A549 (cell line): ENCODE measurements around the gene FCRL1. TPM values are rescaled to one million over a fixed set of nuclear protein-coding genes. Genes with fewer than 3 reads are reported as not detected.

Experiments
- ATAC-seq, 2 experiments: fragments of 200-7000 bp in 1 of 2; fragments of >200 bp in 1 of 2; cut with Nextera tagmentation in 1 of 2; cut with Tn5 transposase in 1 of 2; 3 replicates each; pipeline versions ENCODE4 v1.8.0 to v1.9.1; 2018 to 2020; ENCODE audit warnings: mild to moderate bottlenecking in 1 of 2, moderate library complexity in 1 of 2
- CTCF ChIA-PET: fragments of 300-600 bp; sonication (Branson Sonifier 250); formaldehyde crosslinking; extraction: SDS; loops from one replicate; lab custom pipeline; 2021; ENCODE audit warnings: antibody characterized with exemption, inconsistent platforms; lab: Yijun Ruan, JAX
- POLR2A ChIA-PET: fragments of 350-600 bp; formaldehyde crosslinking; extraction: SDS; loops from one replicate; lab custom pipeline; 2021; ENCODE audit warnings: antibody characterized with exemption, inconsistent platforms; lab: Yijun Ruan, JAX
- DNase-seq, 2 experiments: peaks; one replicate each; pipeline versions ENCODE4 v3.0.0 to v3.0.0-alpha.2; 2011 to 2016; ENCODE audit warnings: low read depth in 1 of 2, low spot score in 1 of 2
- FAIRE-seq: peaks from 2 replicates; lab custom pipeline; 2011; peaks lifted over from hg19 to GRCh38; lab: Jason Lieb, UNC
- H3K27ac ChIP-seq, 2 experiments: fragments of >200 bp; sonication (Bioruptor Twin); formaldehyde crosslinking; 3 replicates each; pipeline ENCODE4 v1.5.1; 2016 to 2017
- H3K4me1 ChIP-seq: fragments of >200 bp; sonication (Bioruptor Twin); formaldehyde crosslinking; 3 replicates; pipeline ENCODE4 v1.6.1; 2016
- H3K4me2 ChIP-seq: fragments of >200 bp; sonication (Bioruptor Twin); formaldehyde crosslinking; 3 replicates; pipeline ENCODE4 v1.6.1; 2016
- H3K4me3 ChIP-seq: fragments of >200 bp; sonication (Bioruptor Twin); formaldehyde crosslinking; 3 replicates; pipeline ENCODE4 v1.5.1; 2016
- H3K9me3 ChIP-seq: fragments of >200 bp; sonication (Bioruptor Twin); formaldehyde crosslinking; 3 replicates; pipeline ENCODE4 v1.6.1; 2016
- CBX8 ChIP-seq: fragments of 200-600 bp; sonication (generic); IDR thresholded peaks from 2 replicates; pipeline ENCODE4 v1.6.1; 2016
- CHD4 ChIP-seq: fragments of 200-600 bp; sonication (generic); IDR thresholded peaks from 2 replicates; pipeline ENCODE4 v1.6.1; 2016; ENCODE audit warnings: antibody characterized with exemption, mild to moderate bottlenecking, borderline replicate concordance
- EHF ChIP-seq: fragments of 250-450 bp; sonication (Bioruptor Pico); IDR thresholded peaks from 2 replicates; pipeline ENCODE4 v1.5.0; 2020; ENCODE audit warnings: mild to moderate bottlenecking
- EHMT2 ChIP-seq: fragments of 200-600 bp; sonication (generic); IDR thresholded peaks from 2 replicates; pipeline ENCODE4 v1.6.1; 2016; ENCODE audit warnings: antibody characterized with exemption, low read depth, mild to moderate bottlenecking, moderate library complexity
- HOXA7 ChIP-seq: fragments of 250-450 bp; sonication (Bioruptor Pico); IDR thresholded peaks from 2 replicates; pipeline ENCODE4 v1.5.0; 2020; ENCODE audit warnings: mild to moderate bottlenecking, moderate library complexity
- HOXB5 ChIP-seq: fragments of 250-450 bp; sonication (Bioruptor Pico); IDR thresholded peaks from 2 replicates; pipeline ENCODE4 v1.5.0; 2020; ENCODE audit warnings: mild to moderate bottlenecking, moderate library complexity
- JUN ChIP-seq, 2 experiments: fragments of >200 bp; sonication (Bioruptor Twin); formaldehyde crosslinking; IDR thresholded peaks; 2 replicates in 1 of 2; 3 replicates in 1 of 2; pipeline ENCODE4 v1.6.1; 2016 to 2017
- KDM1A ChIP-seq: fragments of 200-600 bp; sonication (generic); IDR thresholded peaks from 2 replicates; pipeline ENCODE4 v1.6.1; 2016; ENCODE audit warnings: low read depth, mild to moderate bottlenecking
- NPAS2 ChIP-seq: fragments of 250-450 bp; sonication (Bioruptor Pico); IDR thresholded peaks from 2 replicates; pipeline ENCODE4 v1.8.0; 2022; ENCODE audit warnings: mild to moderate bottlenecking, moderate library complexity, borderline replicate concordance
- RAD21 ChIP-seq, 2 experiments: fragments of >200 bp in 1 of 2; sonication (Bioruptor Twin) in 1 of 2; formaldehyde crosslinking in 1 of 2; IDR thresholded peaks in 1 of 2; conservative IDR thresholded peaks in 1 of 2; 2 replicates in 1 of 2; 3 replicates in 1 of 2; pipeline ENCODE4 v1.6.1; 2012 to 2018; ENCODE audit warnings: inconsistent platforms in 1 of 2
- RARB ChIP-seq: fragments of 250-450 bp; sonication (Bioruptor Pico); IDR thresholded peaks from 2 replicates; pipeline ENCODE4 v1.8.0; 2021; ENCODE audit warnings: mild to moderate bottlenecking, moderate library complexity
- RCOR1 ChIP-seq: fragments of 150-350 bp; IDR thresholded peaks from 2 replicates; pipeline ENCODE4 v1.6.1; 2014; ENCODE audit warnings: antibody characterized with exemption, low read length, low read depth
- RFX5 ChIP-seq: fragments of 450-650 bp; IDR thresholded peaks from 2 replicates; pipeline ENCODE4 v1.7.1; 2014; ENCODE audit warnings: antibody characterized with exemption, mild to moderate bottlenecking, moderate library complexity
- RNF2 ChIP-seq: fragments of 200-600 bp; sonication (generic); IDR thresholded peaks from 2 replicates; pipeline ENCODE4 v1.6.1; 2016; ENCODE audit warnings: low read depth, mild to moderate bottlenecking, antibody characterized with exemption, moderate library complexity, borderline replicate concordance
- TFCP2L1 ChIP-seq: fragments of 250-450 bp; sonication (Bioruptor Pico); IDR thresholded peaks from 2 replicates; pipeline ENCODE4 v1.5.0; 2021; ENCODE audit warnings: mild to moderate bottlenecking
- ZNF302 ChIP-seq: fragments of 250-450 bp; sonication (Bioruptor Pico); IDR thresholded peaks from 2 replicates; pipeline ENCODE4 v1.9.0; 2021; ENCODE audit warnings: inconsistent platforms, mild to moderate bottlenecking, moderate library complexity
- WGBS: methylation state at CpG from one replicate; pipeline ENCODE4 v1.1.6; 2017; ENCODE audit errors: missing lambda C conversion rate; 5-methylcytosine and 5-hydroxymethylcytosine counted together
- polyA plus RNA-seq, 4 experiments: library from polyadenylated mRNA; depleted of rRNA in 3 of 4; stranded (reverse); fragments of >200 nt; fragmentation: RNase III in 1 of 4; extraction: RNeasy Plus Mini Kit Qiagen cat#74134 plus additional on column Dnase treatment in 1 of 4; gene quantifications; 2 replicates in 3 of 4; 3 replicates in 1 of 4; pipeline ENCODE4 v1.2.3, GENCODE V29; 2011 to 2017
- TF ChIP-seq, protein P1 (sequence below): fragments of 150-350 bp; IDR thresholded peaks from 2 replicates; pipeline ENCODE4 v1.6.1; 2014; ENCODE audit warnings: low read depth, mild to moderate bottlenecking, low read length
- TF ChIP-seq, protein P2 (sequence below): IDR thresholded peaks from 2 replicates; pipeline ENCODE4 v1.6.1; 2012; ENCODE audit warnings: low read depth, borderline replicate concordance
- TF ChIP-seq, protein P3 (sequence below): fragments of 250-450 bp; sonication (Bioruptor Pico); IDR thresholded peaks from 2 replicates; pipeline ENCODE4 v1.5.0; 2020; ENCODE audit warnings: low read depth, mild to moderate bottlenecking, moderate library complexity
- TF ChIP-seq, protein P4 (sequence below): fragments of >200 bp; sonication (Bioruptor Twin); formaldehyde crosslinking; IDR thresholded peaks from 3 replicates; pipeline ENCODE4 v1.5.1; 2016

The FCRL1 gene
- polyA plus RNA-seq, 2 of the 4 experiments (the other 2 are of a cell fraction), result not detected

DNA sequence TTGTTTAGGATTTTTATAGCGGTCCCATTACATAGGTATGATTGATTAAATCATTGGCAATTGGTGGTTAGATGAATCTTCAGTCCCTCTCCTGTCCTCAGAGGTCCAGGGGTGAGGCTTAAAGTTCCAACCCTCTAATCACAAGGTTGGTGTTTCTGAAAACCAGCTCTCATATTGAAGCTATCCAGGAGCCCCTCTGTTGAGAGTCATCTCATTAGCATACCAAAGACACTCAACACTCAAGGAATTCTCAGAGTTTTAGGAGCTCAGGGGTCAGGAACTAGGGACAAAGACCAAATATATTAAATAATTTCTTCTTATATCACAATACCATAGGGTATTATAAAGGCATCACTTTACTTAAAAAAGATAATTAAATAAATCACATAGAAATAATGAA, 66.3 kb downstream of the FCRL1 start:
- TF ChIP-seq KDM1A, result no peak
- TF ChIP-seq EHF (CRISPR knock-in tag), result no peak
- no peak for TF ChIP-seq HOXB5 (CRISPR knock-in tag)
- TF ChIP-seq, all 56 proteins: peak for 0
- FAIRE-seq (no peak), DNase-seq (no peak), ATAC-seq (no peak)
- ChIA-PET CTCF (no interaction called here), POLR2A (no interaction called here)
- H3K4me1 ChIP-seq, result no peaks in the 10 kb centered on the region
- WGBS, result 6% methylated on average over 1 of the region's 1 CpG
- no peak overlapping the region for H3K27ac ChIP-seq
- no peak overlapping the region for H3K4me2 ChIP-seq
- no peaks in the 10 kb centered on the region for H3K9me3 ChIP-seq
- no peak overlapping the region for H3K4me3 ChIP-seq

DNA sequence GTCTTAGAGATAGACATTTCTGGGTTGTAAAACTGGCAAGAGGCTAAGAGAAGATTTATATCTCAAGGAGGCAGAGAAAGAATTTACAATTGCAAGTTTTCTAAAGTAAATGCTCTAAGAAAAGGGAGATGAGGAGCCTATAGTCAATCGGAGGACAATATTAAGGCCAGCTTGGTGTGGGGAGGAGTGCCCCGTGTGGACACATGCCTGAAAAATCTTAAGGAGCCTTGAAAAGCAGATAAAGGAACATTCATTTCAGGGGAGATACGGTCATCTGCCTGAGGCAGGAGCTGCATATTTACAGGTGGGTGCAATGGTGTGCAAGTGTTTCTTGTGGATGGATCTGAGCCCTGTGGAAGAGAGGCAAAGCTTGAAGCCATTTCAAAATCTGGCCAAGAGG, 68.6 kb downstream of the FCRL1 start:
- 4% methylated on average over 3 of the region's 3 CpGs for WGBS
- POLR2A ChIA-PET, result no interaction called here
- H3K27ac ChIP-seq, result no peak overlapping the region
- FAIRE-seq (no peak), ATAC-seq (no peak), DNase-seq (no peak)
- H3K4me1 ChIP-seq, result no peaks in the 10 kb centered on the region
- no peaks in the 10 kb centered on the region for H3K9me3 ChIP-seq
- no peak overlapping the region for H3K4me2 ChIP-seq
- TF ChIP-seq, protein P1, sequence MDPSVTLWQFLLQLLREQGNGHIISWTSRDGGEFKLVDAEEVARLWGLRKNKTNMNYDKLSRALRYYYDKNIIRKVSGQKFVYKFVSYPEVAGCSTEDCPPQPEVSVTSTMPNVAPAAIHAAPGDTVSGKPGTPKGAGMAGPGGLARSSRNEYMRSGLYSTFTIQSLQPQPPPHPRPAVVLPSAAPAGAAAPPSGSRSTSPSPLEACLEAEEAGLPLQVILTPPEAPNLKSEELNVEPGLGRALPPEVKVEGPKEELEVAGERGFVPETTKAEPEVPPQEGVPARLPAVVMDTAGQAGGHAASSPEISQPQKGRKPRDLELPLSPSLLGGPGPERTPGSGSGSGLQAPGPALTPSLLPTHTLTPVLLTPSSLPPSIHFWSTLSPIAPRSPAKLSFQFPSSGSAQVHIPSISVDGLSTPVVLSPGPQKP, result no peak
- no peak for TF ChIP-seq JUN (IDR thresholded peaks at IDR 0.05)
- no peak for TF ChIP-seq HOXA7 (CRISPR knock-in tag)
- TF ChIP-seq, protein P2, sequence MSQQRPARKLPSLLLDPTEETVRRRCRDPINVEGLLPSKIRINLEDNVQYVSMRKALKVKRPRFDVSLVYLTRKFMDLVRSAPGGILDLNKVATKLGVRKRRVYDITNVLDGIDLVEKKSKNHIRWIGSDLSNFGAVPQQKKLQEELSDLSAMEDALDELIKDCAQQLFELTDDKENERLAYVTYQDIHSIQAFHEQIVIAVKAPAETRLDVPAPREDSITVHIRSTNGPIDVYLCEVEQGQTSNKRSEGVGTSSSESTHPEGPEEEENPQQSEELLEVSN, result no peak
- no peak for TF ChIP-seq ZNF302 (CRISPR knock-in tag)
- TF ChIP-seq, protein P3, sequence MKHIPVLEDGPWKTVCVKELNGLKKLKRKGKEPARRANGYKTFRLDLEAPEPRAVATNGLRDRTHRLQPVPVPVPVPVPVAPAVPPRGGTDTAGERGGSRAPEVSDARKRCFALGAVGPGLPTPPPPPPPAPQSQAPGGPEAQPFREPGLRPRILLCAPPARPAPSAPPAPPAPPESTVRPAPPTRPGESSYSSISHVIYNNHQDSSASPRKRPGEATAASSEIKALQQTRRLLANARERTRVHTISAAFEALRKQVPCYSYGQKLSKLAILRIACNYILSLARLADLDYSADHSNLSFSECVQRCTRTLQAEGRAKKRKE (CRISPR knock-in tag), result no peak
- no peak for TF ChIP-seq TFCP2L1 (CRISPR knock-in tag)
- no peak for TF ChIP-seq RFX5
- no peak for TF ChIP-seq RNF2
- no peak for TF ChIP-seq RCOR1
- no peak for TF ChIP-seq EHMT2
- TF ChIP-seq, protein P4, sequence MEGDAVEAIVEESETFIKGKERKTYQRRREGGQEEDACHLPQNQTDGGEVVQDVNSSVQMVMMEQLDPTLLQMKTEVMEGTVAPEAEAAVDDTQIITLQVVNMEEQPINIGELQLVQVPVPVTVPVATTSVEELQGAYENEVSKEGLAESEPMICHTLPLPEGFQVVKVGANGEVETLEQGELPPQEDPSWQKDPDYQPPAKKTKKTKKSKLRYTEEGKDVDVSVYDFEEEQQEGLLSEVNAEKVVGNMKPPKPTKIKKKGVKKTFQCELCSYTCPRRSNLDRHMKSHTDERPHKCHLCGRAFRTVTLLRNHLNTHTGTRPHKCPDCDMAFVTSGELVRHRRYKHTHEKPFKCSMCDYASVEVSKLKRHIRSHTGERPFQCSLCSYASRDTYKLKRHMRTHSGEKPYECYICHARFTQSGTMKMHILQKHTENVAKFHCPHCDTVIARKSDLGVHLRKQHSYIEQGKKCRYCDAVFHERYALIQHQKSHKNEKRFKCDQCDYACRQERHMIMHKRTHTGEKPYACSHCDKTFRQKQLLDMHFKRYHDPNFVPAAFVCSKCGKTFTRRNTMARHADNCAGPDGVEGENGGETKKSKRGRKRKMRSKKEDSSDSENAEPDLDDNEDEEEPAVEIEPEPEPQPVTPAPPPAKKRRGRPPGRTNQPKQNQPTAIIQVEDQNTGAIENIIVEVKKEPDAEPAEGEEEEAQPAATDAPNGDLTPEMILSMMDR, result no peak
- TF ChIP-seq RARB, result no peak
- no peak for TF ChIP-seq KDM1A
- TF ChIP-seq NPAS2 (CRISPR knock-in tag), result no peak
- no peak for TF ChIP-seq CHD4
- TF ChIP-seq HOXB5 (CRISPR knock-in tag), result no peak
- TF ChIP-seq CBX8, result no peak
- no peak for TF ChIP-seq RAD21 (conservative IDR thresholded peaks at IDR 0.05 in 1 of 2, IDR thresholded peaks at IDR 0.05 in 1 of 2)
- CTCF ChIA-PET, result interaction anchor here (0.5 kb wide), 1 partner anchor 25 kb away, joined by 3 read pairs; no protein-coding TSS in a partner anchor
- no peak overlapping the region for H3K4me3 ChIP-seq
